ENCODE data around the gene SPATA31C1. TPM values are rescaled to one million over a fixed set of nuclear protein-coding genes. Genes with fewer than 3 reads are reported as not detected.

The SPATA31C1 gene
- total and polyA plus RNA-seq, 2 of the 8 experiments (the other 6 are each of a cell fraction or from before 2014, with no cell fraction given), result 0.15 TPM; not detected in 1

- no peak for TF ChIP-seq KDM1A (IDR thresholded peaks at IDR 0.05; ENCODE audit: borderline replicate concordance, low read length)
- no peak for TF ChIP-seq RBBP5 (IDR thresholded peaks at IDR 0.05; ENCODE audit: borderline replicate concordance, low read depth, low read length)
- TF ChIP-seq SP2 (IDR thresholded peaks at IDR 0.05; ENCODE audit: low read length), result no peak
- no peak for TF ChIP-seq KDM5A (IDR thresholded peaks at IDR 0.05; ENCODE audit: low read length)
- TF ChIP-seq CHD2 (IDR thresholded peaks at IDR 0.05; ENCODE audit: low read length), result no peak
These were observed 41.1 kb upstream of the SPATA31C1 start (continued) for GRCh38 chr9:87876708-87877107.
